Esophagus mucosa (tissue), 1 donor: ENCODE results near the gene ANKS6. TPM values are rescaled to one million over a fixed set of nuclear protein-coding genes. Genes with fewer than 3 reads are reported as not detected.

Experiments used
- ATAC-seq: fragments of 200-7000 bp; cut with Tn5 transposase; one replicate; pipeline ENCODE4 v1.9.1; 2020
- total RNA-seq: library from RNA; stranded (reverse); gene quantifications from one replicate; pipeline ENCODE4 v1.2.4, GENCODE V29; 2023
- donor health status: DM: yes; HTN: yes; CAD: no.

The ANKS6 gene
- total RNA-seq, 1 donor from 2014 or later, result 13.8 TPM

DNA sequence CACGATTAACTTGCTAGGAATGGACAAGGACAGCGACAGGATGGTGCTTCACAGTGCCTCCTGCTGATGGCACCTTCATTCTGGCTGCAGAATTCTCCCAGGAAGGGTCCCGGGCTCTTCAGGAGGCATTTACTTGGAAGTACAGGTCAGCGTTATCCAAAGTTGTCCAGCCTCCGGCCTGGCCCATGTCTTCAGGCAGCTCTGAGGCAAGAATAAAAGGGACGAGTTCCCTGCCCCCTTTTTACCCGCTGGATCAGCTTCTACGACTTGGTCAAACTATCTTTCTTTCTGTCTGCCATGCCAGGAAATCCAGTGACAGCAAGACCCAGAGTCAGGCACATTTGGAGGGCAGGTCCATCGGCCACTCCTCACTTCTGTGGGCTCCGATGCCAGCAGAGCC lies 64.3 kb downstream of the ANKS6 start:
- no peak for ATAC-seq

DNA sequence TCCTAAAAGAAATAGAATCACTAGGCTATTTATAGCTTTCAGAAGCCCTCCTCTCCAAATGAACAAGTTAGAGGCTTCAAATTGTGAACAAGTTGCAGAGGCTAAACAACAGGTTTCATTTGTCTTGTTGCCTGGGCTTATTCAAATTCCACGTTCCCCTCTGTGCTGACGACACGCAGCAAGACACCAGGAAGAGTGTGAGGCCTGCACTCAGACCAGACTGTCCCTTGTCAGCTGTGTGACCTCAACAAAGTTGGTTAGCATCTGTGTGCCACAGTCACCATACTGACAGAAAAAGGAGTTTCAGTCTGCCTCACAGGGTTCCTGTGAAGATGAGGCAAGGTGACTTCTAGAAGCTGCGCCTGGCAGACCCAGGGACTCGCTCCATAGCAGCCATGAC lies 65.5 kb downstream of the ANKS6 start:
- no peak for ATAC-seq

DNA sequence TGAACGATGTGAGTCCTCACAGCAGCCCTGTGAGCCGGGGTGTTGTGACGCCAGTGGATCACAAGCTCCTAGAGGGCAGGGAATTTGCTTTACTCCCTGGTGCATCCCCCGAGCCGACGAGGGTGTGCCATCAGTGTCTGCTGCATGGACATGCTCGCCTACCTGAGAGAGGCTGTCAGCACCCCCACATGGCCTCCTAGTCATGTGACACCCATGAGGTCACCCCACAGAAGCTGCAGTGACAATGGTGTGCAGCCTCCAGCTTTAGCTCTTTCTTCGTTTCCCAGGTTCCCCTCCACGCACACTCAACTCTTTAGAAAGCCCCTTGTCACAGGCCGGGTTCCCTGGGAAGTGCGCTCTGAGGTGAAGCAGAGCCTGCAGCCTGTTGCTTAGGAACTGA lies 67.9 kb downstream of the ANKS6 start:
- ATAC-seq, result no peak

- no peak for ATAC-seq
Observed at GRCh38 chr9:98727428-98727827, 68.9 kb downstream of the ANKS6 start.

- no peak for ATAC-seq
Observed at GRCh38 chr9:98726735-98727134, 69.6 kb downstream of the ANKS6 start.

- ATAC-seq, result no peak
Observed at GRCh38 chr9:98724810-98725530, 71.4 kb downstream of the ANKS6 start.

DNA sequence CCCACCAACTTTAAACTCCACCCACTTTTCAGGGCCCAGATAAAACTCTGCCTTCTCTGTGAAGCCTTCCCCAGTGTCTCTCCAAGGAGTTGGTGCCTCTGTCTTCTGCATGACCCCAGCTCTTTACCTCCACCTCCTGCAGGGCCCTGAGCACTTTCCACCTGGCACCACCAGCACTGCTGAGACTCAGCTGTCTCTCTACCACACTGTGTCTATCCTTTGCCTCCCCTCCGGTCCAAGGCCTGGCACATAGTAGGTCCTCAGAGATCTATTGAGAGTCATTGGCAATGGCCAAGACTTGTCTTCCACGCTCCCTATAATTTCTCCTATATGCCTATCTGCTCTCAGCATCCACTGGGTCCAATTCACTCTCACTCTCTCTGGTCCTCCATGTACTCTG lies 74.7 kb downstream of the ANKS6 start:
- ATAC-seq, result no peak

DNA sequence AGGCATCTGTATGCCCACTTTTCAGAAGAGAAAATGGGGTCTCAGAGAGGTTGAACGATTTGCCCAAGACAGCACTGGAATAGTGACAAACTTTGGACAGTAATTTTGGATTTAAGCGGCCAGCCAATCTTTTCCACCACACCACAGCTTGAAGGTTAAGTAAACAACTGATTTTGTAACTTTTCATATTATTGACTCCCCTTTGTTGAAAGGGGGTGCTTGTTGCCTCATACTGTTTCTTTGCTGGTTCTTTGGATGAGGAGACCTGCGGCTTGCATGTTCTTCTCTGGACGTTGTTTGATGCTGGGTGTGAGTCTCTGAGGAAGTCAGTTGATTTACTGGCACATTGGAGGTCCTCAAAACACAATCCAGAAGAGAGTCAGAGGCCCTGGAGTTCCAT lies 76.0 kb downstream of the ANKS6 start:
- ATAC-seq, result no peak

DNA sequence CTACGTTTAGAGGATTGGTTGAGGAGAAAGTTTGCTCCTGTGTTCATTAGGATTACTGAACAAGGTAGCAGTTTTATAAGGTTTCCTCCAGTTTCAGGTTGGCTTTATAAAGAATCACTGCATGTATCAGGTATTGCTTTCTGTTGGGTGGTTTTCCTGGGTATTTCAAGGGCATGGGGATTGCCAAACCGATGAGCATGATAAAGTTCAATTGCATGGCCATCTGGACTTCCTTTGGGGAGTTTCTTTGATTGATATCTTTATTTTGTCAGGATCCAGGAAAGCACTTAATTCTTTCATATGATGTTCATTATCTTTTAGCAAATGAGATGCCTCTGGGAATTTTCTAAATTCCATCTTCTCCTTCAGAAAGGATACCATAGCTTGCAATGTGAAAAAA lies 77.3 kb downstream of the ANKS6 start:
- no peak for ATAC-seq

DNA sequence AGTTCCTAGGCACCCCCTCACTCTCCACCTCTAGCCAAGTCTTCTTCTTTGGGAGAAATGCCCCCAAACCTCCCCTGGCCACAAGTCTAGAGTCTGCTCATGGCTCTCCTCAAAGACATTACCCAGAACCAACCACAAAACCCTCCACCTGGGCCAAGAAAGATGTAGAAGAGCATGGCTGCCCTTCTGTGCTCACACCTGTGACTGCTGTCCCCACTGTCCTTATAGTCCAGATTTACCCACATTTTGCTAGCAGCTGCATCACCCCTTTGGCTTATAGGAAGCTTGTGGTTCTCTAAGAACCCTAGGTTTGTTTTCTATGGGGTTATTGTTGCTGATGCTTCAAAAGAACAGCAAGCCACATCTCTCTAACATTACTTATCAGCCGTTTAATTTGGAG lies 81.5 kb downstream of the ANKS6 start:
- no peak for ATAC-seq

- no peak for ATAC-seq
Observed at GRCh38 chr9:98712987-98713386, 83.4 kb downstream of the ANKS6 start.

- no peak for ATAC-seq
Observed at GRCh38 chr9:98709968-98710965, 86.1 kb downstream of the ANKS6 start.

GRCh38 chr9:98708933-98709911 lies 87.1 kb downstream of the ANKS6 start, which contains the start of gene GABBR2:
GABBR2 (minus strand) TSS chr9:98708935; CDS start chr9:98708737, 198 bp downstream.
- peak; percentile 13 for ATAC-seq

- ATAC-seq, result no peak
Observed at GRCh38 chr9:98708103-98708932, 88.0 kb downstream of the ANKS6 start.

- ATAC-seq, result peak; percentile 59
Observed at GRCh38 chr9:98707166-98708102, 88.9 kb downstream of the ANKS6 start.

GRCh38 chr9:98706651-98707165 lies 89.6 kb downstream of the ANKS6 start:
- ATAC-seq, result no peak

GRCh38 chr9:98702835-98703380 lies 93.4 kb downstream of the ANKS6 start:
- no peak for ATAC-seq

- no peak for ATAC-seq
Observed at GRCh38 chr9:98702340-98702739, 94.0 kb downstream of the ANKS6 start.

GRCh38 chr9:98701576-98701975 lies 94.8 kb downstream of the ANKS6 start:
- peak; percentile 77 for ATAC-seq

GRCh38 chr9:98700801-98701200 lies 95.6 kb downstream of the ANKS6 start:
- no peak for ATAC-seq
